NCI-H446 (cell line): ENCODE data around the gene AHR.
"Not testable (repeated sequence)": the region's sequence is repeated elsewhere in the genome, so short reads cannot be mapped to it uniquely, and the experiment has no call there.

ENCODE experiments used
- DNase-seq, 2 experiments: peaks; one replicate each; lab custom pipeline; 2025; lab: John Stamatoyannopoulos, UW

AHR gene

DNA sequence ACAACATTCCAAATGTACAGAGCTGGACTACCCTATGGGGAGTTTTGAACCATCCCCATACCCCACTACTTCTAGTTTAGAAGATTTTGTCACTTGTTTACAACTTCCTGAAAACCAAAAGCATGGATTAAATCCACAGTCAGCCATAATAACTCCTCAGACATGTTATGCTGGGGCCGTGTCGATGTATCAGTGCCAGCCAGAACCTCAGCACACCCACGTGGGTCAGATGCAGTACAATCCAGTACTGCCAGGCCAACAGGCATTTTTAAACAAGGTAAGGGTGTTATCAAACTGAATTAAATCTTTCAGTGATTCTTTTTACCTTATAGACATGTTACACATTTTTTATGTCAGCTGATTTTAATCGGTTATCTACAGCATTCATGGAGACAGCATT lies 41.5 kb downstream of the AHR start:
- DNase-seq, result no peak

DNA sequence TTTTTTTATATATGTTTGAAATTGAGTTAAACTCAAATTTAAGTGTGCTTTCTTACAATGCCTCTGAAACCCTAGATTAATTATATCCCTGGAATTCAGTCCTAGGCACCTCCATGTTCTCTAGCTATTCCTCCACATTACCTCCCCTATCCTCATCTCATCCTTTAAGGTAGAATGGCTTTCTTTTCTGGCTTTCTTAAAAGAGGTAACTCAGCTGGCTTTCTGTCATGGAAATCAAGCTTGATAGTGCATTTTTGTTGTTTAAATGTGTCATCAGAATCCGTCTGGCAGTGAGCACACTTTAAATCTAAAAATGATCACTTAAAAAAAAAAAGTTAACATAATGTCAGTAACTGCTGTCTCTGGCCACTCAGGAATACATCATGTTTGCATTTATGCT lies 42.2 kb downstream of the AHR start:
- no peak for DNase-seq

DNA sequence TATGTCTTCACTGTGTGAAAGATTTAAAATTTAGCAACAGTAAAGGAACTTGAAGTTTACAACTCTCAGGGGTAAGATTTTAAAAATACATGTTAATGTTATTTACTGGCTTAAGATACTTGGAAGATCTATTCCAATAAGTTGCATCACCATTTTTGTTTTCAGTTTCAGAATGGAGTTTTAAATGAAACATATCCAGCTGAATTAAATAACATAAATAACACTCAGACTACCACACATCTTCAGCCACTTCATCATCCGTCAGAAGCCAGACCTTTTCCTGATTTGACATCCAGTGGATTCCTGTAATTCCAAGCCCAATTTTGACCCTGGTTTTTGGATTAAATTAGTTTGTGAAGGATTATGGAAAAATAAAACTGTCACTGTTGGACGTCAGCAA lies 44.3 kb downstream of the AHR start:
- no peak for DNase-seq

DNA sequence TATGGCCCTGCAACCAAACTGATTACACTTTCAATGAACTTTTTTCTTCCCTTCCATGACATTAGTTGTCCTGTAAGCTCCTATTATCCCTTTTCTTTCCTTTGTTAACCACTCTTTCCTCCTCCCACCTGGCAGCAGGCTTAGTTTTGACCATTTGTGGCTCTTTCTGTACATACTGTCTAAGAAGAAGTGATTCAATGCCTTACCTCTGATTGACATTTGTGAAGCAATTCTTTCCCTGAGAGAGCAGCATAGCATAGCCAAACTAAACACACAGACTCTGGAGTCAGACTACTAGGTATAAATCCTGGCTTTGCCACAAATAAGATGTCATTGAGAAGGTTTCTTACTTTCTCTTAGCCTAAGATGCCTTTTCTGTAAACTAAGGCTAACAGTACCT lies 48.9 kb downstream of the AHR start:
- no peak for DNase-seq

DNA sequence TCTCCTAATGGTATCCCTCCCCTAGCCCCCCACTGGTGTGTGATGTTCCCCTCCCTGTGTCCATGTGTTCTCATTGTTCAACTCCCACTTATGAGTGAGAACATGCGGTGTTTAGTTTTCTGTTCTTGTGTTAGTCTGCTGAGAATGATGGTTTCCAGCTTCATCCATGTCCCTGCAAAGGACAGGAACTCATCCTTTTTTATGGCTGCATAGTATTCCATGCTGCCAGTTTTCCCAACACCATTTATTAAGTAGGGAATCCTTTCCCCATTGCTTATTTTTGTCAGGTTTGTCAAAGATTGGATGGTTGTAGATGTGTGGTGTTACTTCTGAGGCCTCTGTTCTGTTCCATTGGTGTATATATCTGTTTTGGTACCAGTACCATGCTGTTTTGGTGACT lies 50.5 kb downstream of the AHR start:
- not testable (repeated sequence) for DNase-seq

DNA sequence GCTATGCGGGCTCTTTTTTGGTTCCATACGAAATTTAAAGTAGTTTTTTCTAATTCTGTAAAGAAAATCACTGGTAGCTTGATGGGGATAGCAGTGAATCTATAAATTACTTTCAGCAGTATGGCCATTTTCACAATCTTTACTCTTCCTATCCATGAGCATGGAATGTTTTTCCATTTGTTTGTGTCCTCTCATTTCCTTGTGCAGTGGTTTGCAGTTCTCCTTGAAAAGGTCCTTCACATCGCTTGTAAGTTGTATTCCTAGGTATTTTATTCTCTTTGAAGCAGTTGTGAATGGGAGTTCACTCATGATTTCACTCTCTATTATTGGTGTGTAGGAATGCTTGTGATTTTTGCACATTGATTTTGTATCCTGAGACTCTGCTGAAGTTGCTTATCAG lies 51.9 kb downstream of the AHR start:
- not testable (repeated sequence) for DNase-seq

DNA sequence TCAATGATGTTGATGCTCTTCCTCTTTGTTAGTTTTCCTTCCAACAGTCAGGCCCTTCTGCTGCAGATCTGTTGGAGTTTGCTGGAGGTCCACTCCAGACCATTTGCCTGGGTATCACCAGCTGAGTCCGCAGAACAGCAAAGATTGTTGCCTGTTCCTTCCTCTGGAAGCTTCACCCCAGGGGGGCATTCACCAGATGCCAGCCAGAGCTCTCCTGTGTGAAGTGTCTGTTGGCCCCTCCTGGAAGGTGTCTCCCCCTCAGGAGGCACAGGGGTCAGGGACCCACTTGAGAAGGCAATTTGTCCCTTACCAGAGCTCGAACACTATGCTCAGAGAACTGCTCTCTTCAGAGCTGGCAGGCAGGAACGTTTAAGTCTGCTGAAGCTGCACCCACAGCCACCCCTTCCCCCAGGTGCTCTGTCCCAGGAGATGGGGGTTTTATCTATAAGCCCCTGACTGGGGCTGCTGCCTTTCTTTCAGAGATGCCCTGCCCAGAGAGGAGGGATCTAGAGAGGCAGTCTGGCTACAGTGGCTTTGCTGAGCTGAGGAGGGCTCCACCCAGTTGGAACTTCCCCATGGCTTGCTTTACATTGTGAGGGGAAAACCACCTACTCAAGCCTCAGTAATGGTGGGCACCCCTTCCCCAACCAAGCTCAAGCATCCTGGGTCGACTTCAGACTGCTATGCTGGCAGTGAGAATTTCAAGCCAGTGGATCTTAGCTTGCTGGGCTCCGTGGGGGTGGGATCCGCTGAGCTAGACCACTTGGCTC lies 55.4 kb downstream of the AHR start:
- DNase-seq, result not testable (repeated sequence)

DNA sequence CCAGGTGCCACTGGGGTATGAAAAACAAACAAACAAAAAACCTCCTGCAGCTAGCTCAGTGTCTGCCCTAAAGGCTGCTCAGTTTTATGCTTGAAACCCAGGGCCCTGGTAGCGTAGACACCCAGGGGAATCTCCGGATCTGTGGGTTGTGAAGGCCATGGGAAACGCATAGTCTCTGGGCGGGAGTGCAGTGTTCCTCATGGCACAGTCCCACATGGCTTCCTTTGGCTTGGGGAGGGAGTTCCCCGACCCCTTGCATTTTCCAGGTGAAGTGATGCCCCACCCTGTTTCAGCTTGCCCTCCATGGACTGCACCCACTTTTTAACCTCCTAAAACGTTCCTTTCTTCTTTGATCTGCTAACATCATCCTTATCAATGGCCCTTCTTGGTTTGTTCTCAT lies 56.0 kb downstream of the AHR start:
- DNase-seq, result no peak

DNA sequence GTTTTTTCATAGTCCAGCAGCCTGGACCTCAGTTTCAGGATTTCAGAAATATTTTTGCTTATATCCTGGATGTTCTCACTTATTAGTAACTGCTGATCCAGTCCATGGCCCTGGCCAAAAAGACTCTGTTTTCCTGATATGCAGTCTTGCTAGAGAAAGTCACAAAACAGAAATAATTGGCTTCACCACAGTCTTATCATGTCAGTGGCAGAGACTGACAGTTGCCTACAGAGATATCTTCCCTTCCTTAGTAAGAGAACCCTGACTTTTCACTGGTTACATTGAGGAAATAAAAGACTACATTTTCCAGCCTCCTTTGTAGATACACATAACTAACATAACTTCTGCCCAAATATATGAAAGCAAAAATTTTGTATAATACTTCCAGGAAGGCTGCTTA lies 56.6 kb downstream of the AHR start:
- no peak for DNase-seq

DNA sequence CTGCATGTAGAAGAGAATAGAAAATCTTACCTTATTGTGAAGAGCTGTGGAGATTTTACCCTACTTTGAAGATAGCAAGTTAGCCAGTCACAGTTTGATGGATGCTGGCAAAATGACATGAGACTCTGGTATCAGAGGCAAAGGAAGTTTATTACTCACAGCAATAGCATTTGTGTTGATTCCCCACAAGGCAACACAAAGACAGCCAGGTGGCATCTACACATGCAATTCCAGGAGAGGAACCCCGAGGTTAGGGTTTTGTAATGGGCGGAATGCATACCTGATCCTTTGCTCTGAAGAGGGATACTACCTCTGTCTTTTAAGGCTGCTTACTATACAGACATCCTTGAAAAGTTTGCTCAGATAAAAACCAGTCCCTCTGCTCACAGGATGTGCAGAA lies 59.5 kb downstream of the AHR start:
- DNase-seq, result no peak

DNA sequence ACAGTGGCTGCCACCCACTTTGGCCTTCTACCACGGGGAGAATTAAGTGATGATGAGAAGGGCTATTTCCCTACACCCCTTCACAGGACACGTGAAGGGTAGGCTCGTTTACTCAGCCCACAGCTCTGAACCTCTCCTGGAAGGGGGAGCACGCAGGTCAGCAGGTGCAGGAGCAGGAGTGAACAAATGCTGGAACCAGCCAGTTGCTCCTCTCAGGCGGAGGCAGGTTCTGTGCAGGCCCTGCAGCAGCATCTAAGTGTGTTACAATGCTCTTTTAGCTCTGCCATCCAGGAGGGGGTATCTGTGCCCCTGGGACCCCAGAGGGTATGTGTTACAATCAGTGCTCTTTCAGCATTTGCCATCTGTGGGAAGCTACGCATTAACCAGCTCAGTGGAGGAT lies 61.2 kb downstream of the AHR start:
- DNase-seq, result no peak

DNA sequence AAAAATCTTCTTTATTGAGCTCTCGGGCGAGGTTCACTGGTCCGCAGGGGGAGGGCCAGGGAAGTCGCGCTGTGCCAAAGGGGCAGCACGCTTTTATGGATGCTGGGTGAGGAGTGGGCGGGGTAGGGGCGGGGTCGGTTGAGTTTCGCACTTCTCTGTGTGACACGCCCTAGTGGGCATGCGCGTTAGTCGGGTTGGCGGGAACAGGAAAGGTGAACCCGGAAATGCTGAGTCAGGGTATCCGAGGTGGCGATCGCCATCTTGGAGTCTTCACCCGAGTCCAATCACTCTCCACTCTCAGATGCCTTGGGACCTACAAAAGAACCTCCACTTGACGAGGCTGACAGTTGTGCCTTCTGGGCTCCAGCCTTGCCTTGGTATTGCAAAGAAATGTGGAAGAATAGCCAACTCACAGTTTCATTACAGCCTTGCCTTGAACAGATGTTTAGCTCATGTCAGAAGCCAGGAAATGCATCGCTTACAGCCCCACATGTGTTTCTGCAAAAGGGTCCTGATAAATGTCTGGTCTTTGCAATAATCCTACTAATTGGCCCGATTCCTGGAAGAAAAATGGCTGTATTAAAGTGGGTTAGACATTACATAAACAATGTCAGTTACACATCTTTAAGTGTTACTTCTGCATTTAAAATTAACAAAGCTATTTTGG lies 64.1 kb downstream of the AHR start:
- DNase-seq, result no peak

DNA sequence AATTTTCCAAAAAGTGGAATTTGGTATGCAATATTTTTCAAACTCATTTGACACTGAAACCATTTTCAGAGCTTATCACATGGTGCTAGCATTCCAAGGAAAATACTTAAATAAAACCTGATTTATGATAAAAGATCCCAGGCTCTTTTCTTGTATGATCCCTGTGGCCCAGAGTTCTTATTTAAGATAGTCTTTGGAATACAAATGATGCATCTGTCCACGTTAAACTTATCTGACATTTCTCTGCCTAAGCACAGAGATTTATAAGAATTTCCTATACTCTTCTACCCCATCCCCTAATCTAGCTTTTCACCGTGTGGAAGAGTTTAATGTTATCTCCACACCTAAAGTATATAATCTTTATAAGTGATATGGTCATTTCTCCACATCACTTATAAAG lies 66.2 kb downstream of the AHR start:
- no peak for DNase-seq

DNA sequence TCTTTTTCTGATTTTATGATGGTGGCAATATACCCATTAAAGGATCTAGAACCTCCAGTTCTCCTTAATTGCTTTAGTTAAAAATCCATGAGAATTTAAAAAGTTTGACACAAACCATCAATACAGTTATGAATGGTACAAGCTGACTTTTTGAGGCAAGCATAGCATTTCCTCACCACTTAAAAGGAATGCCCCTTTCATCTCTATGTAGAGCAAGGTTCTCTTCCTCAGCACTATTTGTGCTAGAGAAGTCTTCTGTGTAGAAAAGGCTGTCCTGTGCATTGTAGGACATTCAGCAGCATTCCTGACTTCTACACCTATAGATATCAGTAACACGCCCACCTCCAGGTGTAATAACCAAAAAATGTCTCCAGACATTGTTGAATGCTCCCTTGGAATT lies 67.3 kb downstream of the AHR start:
- DNase-seq, result no peak

DNA sequence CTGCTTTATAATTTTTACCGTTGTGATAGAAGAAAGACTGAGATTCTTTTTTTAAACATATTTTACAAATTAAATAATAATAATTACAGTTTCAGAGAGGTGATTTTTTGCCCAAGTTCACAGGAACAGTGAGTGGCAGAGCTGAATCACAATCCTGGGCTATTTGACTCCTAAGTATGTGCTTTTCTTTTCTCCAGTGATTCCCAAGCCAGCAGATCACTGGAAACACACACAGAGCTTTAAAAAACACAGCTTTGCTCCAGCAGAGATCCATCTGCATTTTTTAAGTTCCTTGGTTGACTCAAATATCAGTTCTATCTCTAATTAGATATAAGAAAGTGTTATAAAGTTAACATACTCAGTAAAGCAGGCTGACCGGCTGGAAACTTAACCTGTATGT lies 69.0 kb downstream of the AHR start:
- no peak for DNase-seq

DNA sequence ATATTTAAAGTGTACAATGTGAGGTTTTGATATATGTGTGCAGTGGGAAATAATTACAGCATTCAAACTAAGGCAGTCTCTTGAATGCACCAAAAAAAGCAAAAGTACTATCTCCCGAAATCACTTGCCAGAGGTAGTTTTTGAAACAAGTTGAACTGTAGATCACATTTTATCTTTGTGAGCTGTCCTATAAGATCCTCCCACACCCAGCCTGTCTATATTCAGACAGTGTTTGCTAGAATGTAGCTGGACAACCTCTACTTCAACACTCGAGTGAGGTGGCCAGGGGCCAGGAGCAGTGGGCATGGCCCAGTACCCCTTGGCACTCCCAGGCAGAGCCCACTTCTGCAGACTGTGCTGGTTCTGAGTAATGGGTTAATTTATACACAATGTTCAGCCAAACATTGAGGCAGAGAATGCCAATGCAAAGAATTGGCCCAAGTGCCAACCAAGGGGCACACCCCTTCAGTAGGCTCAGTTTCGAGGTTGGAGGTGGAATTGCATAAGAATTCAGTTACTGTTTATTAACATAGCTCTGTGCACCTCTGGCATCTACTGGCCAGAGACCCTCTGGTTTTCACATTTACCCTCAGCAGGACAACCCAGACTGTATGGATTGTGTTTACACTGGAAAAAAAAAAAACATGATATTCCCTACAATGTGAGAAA lies 70.5 kb downstream of the AHR start:
- DNase-seq, result no peak

DNA sequence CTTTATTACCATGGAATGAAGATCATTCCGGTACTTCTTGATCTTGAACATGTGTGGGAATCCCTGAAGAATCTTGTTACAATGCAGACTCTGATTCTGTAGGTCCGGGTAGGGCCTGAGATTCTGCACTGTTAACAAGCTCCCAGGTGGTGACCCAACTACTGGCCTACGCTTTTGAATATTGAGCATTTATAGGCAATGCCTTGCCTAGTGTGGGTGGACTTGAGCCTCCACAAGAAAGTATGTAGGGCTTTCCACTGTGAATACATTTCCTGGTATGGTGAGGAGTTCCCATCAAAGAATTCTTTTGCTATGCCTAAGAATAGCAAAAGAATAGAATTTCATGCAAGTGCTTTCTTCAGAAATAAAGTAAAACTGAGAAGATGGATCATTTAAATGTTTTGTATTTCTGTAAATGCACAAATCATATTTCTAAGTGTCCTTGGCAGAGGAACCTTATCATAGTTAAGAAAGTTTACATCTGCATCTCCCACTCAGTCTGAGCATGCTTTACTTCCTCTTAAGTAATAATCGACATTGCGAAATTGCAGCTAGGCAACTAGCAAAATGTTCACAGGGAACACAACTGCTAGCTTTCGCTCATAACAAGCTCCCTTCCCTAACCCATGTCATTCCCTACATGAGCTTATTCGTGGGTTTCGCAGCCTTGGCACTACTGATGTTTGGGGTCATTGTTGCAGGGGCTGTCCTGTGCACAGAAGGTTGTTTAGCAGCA lies 71.4 kb downstream of the AHR start:
- no peak for DNase-seq

DNA sequence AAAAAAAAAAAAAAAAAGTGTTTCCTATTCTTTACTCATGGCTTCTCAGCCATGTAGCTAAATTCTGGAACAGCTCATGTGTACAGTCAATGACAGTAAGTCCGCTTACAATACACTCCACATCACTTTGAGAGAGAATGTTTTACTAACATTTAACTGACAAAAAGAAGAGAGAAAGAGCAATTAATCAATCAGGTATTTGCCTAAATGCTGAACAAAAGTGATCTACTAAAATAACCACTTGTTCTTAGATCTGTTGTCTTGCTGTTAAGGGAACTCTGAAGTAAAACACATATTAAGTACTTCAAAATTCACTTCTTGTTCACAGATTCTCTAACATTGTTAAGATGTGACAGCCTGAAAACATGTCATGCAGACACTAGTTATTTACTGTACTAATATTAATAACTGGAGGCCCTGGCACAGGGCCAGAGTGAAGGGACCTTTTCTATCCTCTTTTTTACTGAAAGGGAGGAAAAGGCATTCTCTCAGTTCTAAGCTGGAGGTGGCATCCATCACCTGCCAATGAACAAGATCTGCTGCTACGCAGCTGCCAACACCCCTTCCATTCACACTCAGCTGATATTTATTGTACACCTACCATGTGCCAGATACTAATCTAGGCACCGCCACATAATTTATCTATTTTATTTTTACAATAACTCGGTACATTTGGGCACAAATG lies 72.6 kb downstream of the AHR start:
- no peak for DNase-seq

DNA sequence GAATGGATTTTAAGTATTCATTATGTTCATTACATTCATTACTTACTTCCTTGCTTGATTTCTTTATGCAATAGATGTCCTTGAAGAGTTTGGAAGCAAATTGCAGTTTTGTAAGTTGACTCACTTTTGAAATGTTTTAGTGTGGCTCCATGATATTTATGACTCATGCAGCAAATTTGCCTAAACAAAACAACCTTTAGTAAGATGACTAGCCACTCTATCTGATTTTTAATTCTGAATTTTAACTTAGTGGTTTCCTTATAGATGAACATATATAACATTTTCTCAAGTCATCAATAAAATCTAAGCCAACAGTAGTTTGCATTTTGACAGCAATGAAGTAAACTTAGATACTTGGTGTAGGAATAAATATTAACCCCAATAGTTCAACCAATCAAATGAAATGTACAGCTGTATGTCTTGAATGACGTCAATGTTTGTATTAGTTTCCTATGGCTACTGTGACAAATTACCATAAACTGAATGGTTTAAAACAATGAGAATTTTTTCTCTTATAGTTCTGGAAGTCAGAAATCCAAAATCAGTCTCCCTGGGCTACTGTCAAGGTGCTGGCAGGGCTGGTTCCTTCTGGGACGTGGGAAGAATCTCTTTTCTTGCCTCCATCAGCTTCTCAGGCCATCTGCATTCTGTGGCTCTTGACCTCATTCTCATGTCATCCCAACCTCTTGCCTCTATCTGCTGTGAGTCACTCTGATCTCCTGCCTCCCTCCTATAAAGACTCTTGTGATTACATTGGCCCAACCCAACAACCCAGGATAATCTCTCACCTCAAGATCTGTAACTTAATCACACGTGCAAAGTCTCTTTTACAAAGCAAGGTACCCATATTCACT lies 73.4 kb downstream of the AHR start:
- no peak for DNase-seq

DNA sequence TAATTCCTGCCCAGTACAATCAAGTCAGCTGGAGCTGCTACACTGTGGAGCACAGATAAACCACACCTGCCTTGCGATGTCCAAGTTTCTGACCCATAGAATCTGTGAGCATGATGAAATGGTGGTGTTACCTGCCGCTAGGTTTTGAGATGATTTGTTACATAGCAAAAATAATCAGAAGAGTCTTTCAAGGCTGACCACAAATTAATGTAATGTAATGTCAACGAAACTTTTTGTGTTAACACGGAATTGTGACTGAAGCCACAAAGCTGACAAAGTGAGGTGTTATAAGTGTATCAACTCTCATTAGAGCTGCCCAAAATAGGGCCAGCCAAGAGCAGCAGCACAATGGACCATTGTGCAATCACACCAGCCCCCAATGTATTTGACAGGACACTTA lies 75.7 kb downstream of the AHR start:
- DNase-seq, result no peak

DNA sequence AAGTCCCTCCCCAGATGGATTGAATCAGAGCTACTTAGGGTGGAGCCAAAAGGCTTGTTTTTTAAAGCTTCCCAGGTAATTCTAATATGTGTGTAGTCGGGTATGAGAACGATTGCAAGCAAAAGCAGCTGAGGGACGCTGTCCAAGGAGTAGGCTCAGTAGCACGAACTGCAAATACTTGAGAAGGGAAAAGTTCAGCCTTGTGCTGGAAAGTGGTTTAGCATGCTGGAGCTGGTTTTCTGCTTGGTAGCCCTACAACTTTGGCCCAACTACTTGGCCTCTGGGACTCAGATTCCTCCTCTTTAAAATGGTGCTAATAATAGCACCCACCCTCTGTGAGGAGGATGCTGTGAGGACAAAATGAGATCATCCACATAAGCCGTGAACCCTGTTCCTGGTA lies 76.2 kb downstream of the AHR start:
- no peak for DNase-seq
